GM11168 (cell line): ENCODE measurements around the gene TMEM176B.

Experiments
- in situ Hi-C: fragments of 300-500 bp; cut with MboI; formaldehyde crosslinking; loops from one replicate; pipeline ENCODE4 v1.12.0; 2022; ENCODE audit warnings: low sequenced_read_pairs; ENCODE audit not compliant: unreplicated experiment

Gene TMEM176B

DNA sequence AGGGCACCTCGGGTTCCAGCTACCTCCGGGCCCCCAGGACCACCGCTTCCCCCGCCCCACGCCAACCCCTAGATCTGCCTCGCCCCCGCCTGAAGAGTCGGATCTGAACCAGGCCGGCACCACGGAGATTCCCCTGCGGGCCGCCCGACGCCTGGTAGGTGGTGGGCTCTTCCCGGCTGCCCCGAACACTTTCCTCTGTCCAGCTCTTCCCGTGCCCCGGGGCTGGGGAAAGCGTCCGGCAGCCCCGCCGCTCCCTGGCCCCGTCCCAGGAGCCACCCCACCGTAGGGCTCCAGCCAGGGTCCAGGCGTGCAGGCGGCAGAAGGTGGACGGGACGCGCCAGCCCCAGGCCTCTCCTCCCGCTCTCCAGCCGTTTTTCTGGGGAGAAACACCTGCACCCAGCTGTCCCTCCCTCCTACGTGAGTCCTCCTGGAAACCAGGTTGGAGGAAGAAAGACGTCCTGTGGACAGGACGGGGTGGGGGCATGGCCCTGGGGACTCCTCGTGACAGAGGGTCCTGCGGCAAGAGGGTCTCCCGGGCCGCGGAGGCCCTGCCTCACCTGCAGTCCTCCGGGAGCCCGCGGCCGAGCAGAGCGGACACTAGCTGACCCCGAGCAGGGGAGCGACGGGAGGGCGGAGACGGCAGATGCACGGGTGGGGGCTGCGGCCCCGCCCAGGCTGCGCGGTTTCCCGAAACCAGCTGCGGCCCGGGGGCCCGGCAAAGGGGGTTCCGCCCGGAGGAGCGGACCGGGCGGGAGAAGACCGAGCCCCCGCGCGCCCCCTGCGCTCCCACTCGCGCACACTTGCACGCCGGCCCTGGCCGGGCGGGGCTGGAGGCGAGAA is at the start of gene TMEM176B:
TMEM176B (minus strand) TSS at position 624 of the 840 bp plus-strand sequence. CDS start 3,795 bp downstream, outside the sequence.
- in situ Hi-C loops, result no loop called here

DNA sequence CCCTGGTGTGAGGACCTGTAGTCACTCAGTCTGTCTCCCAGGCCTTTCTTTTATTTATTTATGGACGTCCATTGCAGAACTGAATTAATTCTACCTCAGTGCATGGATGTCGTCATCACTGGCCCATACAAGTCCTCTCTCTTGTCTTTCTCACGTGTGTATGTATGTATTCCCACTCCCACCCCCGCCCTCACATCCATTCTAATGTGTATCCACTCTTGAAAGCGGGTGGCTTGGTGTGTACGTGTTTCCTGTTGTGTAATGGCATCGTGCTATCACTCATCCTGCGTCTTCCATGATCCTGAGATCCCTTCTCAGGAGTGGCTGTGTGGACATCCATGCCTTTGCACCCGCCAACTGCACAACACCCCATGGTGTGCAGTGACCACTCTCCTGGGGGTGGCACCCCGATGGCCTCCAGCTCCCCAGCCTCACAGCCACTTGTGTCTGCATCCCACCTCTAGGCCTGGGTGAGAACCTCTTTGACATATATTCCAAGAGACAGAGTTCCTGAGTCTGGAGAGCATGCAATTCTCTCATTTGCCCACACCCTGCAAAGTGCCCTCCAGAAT is 49.1 kb upstream of the TMEM176B start:
- in situ Hi-C loops, result no loop called here

DNA sequence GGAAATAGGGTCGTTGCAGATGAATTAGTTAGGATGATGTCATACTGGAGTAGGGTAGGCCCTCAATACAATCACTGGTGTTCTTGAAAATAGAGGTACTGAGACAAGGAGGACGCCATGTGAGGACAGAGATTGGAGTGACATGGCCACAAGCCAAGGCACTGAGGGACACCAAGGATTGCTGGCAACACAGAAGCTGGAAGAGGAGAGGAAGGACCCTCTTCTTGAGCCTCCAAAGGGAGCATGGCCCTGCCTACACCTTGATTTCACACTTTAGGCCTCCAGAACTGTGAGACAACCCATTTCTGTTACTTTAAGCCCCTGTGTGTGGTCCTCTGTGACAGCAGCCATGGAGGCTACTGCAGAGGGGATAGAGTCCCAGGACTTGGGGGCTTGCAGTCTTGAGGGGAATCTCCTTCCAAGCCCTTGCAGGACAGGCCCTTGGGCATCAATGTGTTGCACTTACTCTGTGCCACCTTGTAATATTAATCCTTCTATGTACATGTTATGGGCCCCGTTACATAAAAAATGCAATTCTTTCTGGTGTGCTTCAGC is 48.5 kb upstream of the TMEM176B start:
- in situ Hi-C loops, result no loop called here

DNA sequence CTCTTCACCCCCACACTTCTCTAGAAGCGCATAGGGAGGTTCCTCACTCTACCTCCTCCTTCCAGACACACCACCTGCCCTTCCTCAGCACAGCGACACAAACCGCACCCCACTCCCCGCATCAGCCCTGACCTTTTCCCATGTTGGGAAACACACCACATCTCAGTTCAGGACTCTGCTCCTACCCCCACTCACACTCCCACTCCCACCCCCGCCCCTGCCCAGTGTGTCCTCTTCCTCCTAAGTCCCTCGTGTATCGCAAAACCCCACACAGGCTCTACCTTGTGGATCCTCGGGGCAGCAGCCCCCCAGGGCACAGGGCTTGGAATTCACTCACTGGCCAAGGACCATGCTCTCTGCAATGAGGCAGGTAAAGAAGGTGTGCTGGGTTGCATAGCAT is 47.9 kb upstream of the TMEM176B start:
- in situ Hi-C loops, result no loop called here

DNA sequence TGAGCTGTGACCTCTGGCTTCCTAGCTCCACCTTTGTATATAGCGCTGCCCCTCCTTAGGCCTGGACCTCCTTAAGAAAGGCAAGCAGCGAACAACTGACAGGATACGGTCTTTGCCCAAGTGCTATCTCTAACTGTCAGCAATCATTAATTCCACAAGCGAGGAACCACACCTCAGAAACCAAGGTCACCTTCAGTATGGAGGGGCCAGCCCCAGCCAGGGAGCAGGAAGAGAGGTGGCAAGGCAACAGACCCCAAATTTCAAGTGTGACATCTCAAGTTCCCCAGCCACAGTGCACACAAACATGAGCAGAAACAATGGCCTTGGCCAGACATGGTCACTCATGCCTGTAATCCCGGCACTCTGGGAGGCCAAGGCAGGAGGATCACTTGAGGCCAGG is 47.4 kb upstream of the TMEM176B start:
- in situ Hi-C loops, result no loop called here

DNA sequence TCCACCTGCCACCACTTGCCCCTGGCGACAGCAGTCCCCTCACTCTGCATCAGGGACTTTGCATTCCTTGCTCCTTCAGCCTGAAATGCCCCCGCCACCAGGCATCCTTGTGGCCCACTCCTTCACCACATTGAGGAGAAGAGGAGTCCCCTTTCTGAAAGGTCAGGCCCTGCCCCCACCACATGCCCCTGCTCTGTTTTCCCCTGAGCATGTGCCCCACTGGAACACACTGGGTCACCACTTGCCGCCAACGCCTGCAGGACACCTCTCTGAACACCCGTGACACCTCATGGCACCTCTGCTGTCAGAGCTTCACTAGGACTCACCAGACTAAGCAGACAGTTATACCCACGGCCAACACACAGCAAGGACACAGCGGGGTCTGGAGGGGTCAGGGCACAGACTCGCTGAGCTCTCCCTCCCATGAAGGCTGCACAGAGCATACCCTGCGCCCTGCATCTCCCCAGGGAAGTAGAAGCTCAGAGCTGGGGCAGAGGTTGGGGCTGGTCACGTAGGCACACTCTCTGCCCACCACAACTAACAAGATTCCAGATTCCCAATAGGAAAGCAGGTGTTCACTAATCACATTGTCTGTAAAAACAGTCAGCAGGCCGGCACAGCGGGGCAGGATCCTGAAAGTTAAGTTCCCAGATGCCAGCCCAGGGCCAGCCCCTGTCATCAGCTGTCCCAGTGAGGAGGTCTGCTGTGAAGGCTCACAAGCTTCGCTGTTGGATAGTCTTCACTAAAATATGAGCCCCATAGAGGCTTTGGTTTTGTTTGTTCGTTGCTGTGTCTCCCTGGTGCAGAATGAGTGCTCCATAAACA is 46.3 kb upstream of the TMEM176B start:
- in situ Hi-C loops, result no loop called here

DNA sequence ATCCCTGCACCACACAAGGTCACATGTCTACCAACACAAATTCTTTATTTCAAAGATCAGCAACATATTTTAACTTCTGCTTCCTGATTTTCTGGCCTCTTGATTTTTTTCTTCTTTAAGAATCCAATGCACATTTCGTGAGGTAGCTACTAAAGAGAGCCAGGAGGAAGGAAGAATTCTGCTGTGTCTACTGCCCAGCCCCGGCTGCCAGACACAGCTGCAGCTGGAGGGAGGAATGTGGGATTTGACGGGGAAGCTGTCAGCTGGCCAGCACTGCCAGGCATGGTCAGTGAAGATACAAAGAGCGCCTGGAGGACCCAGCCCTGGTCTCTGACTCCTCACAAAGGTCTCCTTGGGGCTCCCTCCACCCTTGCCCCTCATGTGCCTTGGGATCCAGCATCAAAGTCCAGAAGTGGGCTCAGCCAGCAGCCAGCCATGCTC is 45.3 kb upstream of the TMEM176B start:
- in situ Hi-C loops, result no loop called here

DNA sequence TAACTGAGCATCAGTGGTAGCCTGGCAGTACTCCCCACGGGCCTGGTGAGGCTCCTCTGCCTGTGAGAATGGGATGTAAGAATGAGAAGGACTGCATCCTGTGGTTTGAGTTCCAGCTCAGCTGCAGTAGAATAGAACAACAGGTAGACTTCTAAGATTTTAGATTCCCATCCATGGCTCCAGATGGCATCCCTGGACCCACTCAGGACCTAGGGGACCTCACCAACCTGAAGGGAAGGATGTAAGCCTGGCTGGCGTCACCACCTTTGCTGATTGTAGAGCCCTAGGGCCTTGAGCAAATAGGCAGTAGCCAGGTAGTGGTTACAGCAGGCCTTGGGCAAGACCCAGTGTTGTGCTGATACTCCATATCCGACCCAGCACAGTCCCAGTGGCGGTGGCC is 42.6 kb upstream of the TMEM176B start:
- in situ Hi-C loops, result no loop called here

DNA sequence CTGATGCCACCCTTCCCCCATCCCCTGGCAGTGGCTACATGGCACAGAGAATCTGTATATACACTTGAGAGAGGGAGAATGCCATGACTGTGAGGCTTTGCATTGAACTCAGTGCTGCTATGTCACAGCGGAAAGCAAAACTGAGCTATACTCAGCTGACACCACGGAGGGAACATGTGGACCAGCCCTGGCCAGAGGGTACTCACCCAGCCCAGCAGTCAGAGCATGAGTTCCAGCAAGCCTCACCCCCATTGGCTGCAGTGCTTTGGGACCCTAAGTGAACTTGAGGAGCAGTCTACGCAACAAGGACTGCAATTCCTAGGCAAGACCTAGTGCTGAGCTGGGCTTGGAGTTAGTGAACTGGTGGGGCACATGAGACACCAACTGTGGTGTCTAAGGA is 41.9 kb upstream of the TMEM176B start:
- in situ Hi-C loops, result no loop called here

DNA sequence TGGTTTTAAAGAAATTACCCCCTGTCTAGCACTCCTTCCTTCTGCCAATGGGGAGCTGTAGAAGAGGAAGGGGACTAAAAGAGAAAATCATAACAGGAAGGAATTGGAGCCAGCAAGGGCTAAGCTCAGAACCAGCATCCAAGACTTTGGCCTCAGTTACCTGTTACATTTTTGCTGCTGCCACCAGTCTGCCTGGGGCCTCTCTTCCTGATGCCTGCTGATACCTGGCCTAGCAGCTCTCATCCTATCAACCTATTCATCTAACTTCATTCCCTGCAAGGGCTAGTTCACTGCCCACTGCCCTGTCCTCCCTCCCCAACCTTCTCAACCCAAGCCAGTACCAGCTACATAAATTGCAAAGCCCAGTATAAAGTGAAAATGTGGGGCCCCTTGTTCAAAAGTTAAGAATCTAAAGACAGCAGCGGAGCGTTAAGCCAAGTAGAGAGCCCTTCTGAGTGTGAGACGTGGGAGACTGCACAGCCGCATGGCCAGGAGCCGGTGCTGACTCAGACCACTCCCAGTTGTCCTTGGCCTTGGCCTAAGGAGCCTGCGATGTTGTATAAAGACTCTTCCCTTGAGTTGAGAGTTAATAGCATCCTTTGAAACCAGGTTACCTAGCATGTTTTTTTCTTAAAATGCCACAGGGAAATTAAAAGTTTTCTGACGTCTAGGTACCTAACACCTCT is 38.9 kb upstream of the TMEM176B start:
- in situ Hi-C loops, result no loop called here

DNA sequence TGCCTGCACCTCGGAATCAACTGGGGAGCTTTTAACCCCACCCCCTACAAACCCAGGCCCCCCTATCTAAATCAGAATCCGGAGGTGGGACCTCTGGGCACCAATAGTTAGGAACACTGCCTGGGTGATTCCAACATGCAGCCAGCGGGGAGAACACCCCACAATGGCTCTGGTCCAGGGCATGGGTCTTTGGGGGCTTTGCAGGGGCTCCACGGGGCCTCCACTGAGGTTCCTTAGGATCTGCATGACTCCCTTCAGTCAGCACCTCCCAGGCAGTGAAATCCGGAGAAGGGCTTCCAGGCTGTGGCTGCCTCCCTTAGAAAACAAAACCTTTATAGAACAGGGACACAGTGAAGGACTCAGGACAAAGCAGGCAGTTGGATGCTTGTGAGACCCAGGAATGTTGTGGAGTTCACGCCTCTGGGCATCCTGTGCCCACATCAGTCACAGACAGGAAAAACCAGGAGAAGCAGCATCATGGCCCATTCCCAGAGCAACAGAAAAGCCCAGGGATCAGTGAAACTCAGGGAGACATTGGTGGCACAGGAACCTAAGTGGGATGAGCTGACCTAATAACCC is 35.6 kb upstream of the TMEM176B start:
- in situ Hi-C loops, result no loop called here

DNA sequence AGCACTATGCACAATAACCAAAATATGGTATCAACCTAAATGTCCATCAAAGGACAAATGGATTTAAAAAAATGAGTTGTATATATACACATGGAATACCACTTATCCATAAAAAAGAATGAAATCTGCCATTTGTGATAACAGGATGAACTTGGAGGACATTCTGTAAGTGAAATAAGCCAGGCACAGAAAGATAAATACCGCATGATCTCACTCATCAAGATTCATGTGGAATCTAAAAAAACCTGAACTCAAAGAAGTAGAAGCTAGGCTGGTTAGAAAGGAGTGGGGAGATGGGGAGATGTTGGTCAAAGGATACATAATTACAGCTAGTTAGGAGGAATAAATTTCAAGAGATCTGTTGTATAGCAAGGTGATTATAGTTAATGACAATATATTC is 34.9 kb upstream of the TMEM176B start:
- in situ Hi-C loops, result no loop called here

DNA sequence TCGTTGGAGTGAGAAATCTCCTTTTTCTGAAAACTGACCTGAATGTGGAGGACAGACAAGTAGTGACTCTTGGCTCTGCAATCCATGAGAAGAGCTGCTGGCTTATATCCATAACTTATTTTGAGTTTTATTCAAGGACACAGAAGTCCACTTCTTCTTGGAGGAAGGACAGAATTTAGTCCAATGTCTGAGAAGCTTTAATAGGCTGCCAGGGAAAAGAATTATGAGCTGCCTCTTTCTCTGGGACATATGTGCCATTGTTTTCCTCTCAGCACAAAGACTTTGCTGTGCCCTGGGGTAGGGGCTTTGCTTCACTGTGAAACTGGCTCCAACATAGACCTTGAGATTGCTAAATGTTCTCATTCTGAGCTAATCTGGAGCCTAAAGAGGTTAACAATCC is 31.7 kb upstream of the TMEM176B start:
- in situ Hi-C loops, result no loop called here

DNA sequence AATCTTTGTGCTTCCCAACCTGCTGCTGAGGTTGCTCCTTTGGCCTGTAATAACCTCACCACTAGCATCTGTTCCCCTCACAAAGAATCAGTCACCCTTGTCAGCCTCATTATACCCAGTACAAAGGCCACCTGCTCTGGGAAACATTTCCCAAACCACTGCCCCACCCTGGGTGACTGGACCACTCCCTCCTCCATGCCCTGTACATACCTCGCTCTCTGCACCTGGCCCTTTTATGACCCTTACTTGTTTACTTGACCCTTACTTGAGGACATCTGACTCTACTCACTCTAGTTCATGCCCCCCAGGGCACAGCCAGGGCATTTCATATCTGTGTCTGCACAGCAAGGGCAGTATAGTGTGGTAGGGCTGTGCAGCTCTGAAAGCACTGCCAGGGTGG is 30.8 kb upstream of the TMEM176B start:
- in situ Hi-C loops, result no loop called here

DNA sequence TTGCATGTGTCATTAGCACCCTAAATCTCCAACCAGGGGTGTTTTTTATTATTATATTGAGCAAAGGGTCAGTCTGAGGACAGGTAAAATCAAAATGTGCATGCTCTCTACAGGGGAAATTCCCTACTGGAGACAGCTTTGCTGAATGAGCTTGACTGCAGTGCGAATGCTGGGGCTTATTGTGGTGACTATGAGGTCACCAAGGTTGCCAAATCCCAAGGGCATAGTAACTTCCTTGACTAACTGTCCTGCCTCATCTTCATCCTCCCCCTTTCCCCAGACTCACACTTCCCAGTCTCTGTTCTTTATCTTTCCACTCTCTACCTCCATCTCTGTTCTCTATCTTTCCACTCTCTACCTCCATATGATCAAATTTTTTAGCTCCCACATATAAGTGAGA is 29.3 kb upstream of the TMEM176B start:
- in situ Hi-C loops, result no loop called here

DNA sequence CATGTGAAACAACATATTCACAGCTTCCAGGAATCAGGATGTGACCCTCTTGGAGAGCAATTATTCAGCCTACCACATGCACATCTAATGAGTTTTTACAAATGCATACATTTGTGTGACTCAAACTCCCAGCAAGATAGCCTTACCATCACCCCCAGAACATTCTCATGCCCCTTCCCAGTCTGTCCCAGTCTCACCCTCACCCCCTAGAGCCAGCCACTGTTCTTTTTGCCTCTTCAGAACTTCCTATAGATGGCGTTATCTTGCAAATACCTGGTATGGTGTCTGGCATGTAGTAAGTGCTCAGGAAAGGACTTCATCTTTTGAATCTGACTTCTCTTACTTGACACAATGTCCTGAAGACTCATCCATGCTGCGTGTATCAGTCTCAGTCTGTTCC is 28.2 kb upstream of the TMEM176B start:
- in situ Hi-C loops, result no loop called here

DNA sequence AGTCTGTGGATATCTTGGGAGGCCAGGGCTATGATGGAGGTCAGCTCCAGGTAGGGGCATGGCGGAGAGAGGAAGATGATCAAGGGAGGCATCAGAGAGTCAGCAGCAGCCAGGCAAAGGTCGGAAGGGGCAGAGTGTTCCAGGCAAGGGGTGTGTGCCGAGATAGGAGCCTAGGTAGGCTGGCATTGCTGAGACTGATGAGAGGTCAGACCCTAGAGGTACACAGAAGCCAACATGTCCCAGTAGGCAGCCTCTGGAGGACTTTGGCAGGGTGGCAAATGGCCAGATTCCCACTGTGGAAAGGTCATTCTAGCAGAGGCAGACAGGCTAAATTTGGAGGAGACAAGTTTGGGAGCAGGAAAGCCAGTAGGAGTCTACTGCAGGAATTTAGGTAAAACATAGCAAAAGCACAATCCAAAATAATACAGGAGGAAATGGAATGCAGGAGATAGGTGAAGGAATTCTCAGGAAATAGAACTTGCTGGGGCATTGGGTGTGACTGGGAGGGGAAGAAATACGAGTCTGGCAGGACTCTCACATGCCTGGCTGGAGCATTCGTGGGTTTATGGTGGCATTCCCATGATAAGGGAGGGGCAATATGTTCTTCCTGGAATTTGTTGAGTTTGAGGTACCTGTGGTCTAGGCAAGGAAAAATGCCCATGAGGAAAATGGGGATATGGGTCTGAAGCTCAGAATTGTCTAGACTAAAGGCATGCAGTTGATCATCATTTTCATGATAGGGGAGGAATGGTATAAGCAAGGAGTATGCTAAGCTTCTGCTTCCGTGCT is 26.1 kb upstream of the TMEM176B start:
- in situ Hi-C loops, result no loop called here

DNA sequence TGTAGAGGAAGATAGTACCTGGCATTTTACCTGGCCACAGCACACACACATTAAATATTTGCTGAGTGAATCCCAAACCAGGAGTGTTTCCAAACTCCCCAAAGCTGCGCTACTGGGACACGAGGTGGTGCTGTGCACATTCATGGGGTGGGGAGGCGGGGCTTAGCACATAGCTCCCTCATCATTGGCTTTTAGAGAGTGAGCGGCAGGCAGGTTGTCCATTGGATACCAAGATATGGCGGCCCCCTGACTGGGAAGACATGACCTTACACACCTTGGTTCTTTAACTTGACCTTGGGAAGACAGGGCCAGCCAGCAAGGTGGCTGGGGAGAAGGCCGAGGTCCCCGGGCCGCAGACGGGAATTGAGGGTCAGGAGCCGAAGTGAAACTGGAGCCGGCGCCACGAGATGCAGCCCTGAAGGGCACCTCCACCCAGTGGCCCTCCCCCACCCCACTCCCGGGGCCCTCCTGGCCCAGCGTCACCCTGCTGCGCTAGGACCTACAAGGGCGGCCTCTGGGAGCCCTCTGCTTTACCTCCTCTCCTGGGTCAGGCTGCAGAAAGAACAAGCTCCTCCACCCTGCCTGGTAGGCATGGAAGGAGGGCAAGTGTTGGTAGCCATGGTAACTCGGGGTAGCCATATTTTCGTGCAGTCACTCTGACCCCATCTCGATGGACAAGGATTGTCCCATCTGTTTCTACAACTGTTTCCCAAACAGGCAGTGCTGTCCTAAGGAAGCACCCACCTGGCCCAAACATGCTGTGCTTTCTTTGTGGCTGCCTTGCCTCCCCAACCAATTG is 24.4 kb upstream of the TMEM176B start:
- in situ Hi-C loops, result no loop called here
